Calu3 (cell line): Measurements from ENCODE around the gene IL17RD. TPM values are rescaled to one million over a fixed set of nuclear protein-coding genes. Genes with fewer than 3 reads are reported as not detected.

ENCODE experiments used
- BruUV-seq: library from RNA; stranded (reverse); fragments of 400-500 nt; replicated peaks from 2 replicates; lab custom pipeline; 2021; lab: Mats Ljungman, UMichigan
- CTCF ChIA-PET: fragments of 300-600 bp; sonication (Branson Sonifier 250); formaldehyde crosslinking; loops from one replicate; lab custom pipeline; 2022; ENCODE audit warnings: antibody characterized with exemption; lab: Charles Lee
- DNase-seq: peaks from one replicate; pipeline ENCODE4 v3.0.0; 2022
- H3K27ac Mint-ChIP-seq: one replicate; pipeline ENCODE4 v1.8.0; 2022; ENCODE audit warnings: mixed read lengths; ENCODE audit not compliant: unreplicated experiment
- H3K27me3 Mint-ChIP-seq: one replicate; pipeline ENCODE4 v1.8.0; 2022; ENCODE audit warnings: mixed read lengths; ENCODE audit not compliant: unreplicated experiment
- H3K36me3 Mint-ChIP-seq: one replicate; pipeline ENCODE4 v1.8.0; 2022; ENCODE audit warnings: mild to moderate bottlenecking, moderate library complexity, mixed read lengths; ENCODE audit not compliant: insufficient read depth, unreplicated experiment
- H3K4me1 Mint-ChIP-seq: one replicate; pipeline ENCODE4 v1.8.0; 2022; ENCODE audit warnings: mild to moderate bottlenecking, low read depth, mixed read lengths; ENCODE audit not compliant: unreplicated experiment
- H3K4me3 Mint-ChIP-seq: one replicate; pipeline ENCODE4 v1.8.0; 2022; ENCODE audit warnings: mild to moderate bottlenecking, low read depth, moderate library complexity, mixed read lengths; ENCODE audit not compliant: unreplicated experiment
- H3K9me3 Mint-ChIP-seq: one replicate; pipeline ENCODE4 v1.8.0; 2022; ENCODE audit warnings: low read depth, mixed read lengths; ENCODE audit not compliant: unreplicated experiment
- CTCF ChIP-seq: fragments of 200-600 bp; IDR thresholded peaks from one replicate; pipeline ENCODE4 v1.8.0; 2022; ENCODE audit warnings: antibody characterized with exemption; ENCODE audit not compliant: unreplicated experiment
- intact Hi-C: fragments of 100-400 bp; cut with micrococcal nuclease; formaldehyde crosslinking; loops from one replicate; pipeline ENCODE4 v1.10.0; 2022; ENCODE audit not compliant: unreplicated experiment
- total RNA-seq: library from RNA; stranded (reverse); gene quantifications from 2 replicates; pipeline ENCODE4 v1.2.3, GENCODE V29; 2022

IL17RD gene
- total RNA-seq, 1 experiment from 2014 or later = 2.2 TPM

GRCh38 chr3:57059411-57059810 lies 105.7 kb downstream of the IL17RD start:
- Mint-ChIP-seq H3K4me1 (peaks cover 60% of the 10 kb centered on the region), H3K27me3 (no peaks in the 10 kb centered on the region), H3K4me3 (no peak overlapping the region), H3K27ac (no peak overlapping the region), H3K36me3 (no peaks in the 10 kb centered on the region), H3K9me3 (no peaks in the 10 kb centered on the region)
- DNase-seq = no peak
- BruUV-seq = no TSS peak
- intact Hi-C loops = no loop called here
- CTCF ChIA-PET = no interaction called here
- no peak for TF ChIP-seq CTCF

GRCh38 chr3:57057351-57057750 lies 107.8 kb downstream of the IL17RD start:
- DNase-seq = no peak
- BruUV-seq = no TSS peak
- H3K4me1 Mint-ChIP-seq = peaks cover 41% of the 10 kb centered on the region

GRCh38 chr3:57053122-57053521 lies 112.0 kb downstream of the IL17RD start:
- CTCF ChIA-PET = no interaction called here
- Mint-ChIP-seq H3K36me3 (no peaks in the 10 kb centered on the region), H3K4me3 (no peak overlapping the region), H3K4me1 (peaks cover 22% of the 10 kb centered on the region), H3K27me3 (no peaks in the 10 kb centered on the region), H3K27ac (no peak overlapping the region), H3K9me3 (no peaks in the 10 kb centered on the region)
- no peak for TF ChIP-seq CTCF
- DNase-seq = no peak
- BruUV-seq = no TSS peak
- intact Hi-C loops = no loop called here

More at GRCh38 chr3:57057351-57057750, 107.8 kb downstream of the IL17RD start:
- Mint-ChIP-seq H3K27ac (no peak overlapping the region), H3K36me3 (no peaks in the 10 kb centered on the region), H3K4me3 (no peak overlapping the region), H3K9me3 (no peaks in the 10 kb centered on the region), H3K27me3 (no peaks in the 10 kb centered on the region)
- TF ChIP-seq CTCF = no peak
- intact Hi-C loops = no loop called here
- CTCF ChIA-PET = no interaction called here

GRCh38 chr3:57052662-57053061 lies 112.5 kb downstream of the IL17RD start:
- Mint-ChIP-seq H3K36me3 (no peaks in the 10 kb centered on the region), H3K27ac (no peak overlapping the region), H3K9me3 (no peaks in the 10 kb centered on the region), H3K4me1 (peaks cover 20% of the 10 kb centered on the region), H3K4me3 (no peak overlapping the region), H3K27me3 (no peaks in the 10 kb centered on the region)
- intact Hi-C loops = no loop called here
- no TSS peak for BruUV-seq
- CTCF ChIA-PET = no interaction called here
- TF ChIP-seq CTCF = no peak
- DNase-seq = no peak
